LNCaP clone FGC (cell line): ENCODE results near the gene ZBTB25.
"Not testable (repeated sequence)": the region's sequence is repeated elsewhere in the genome, so short reads cannot be mapped to it uniquely, and the experiment has no call there.

Experiments used
- DNase-seq: peaks from one replicate; pipeline ENCODE4 v3.0.0-alpha.2; 2011; ENCODE audit warnings: low read depth
- H3K4me3 ChIP-seq: 2 replicates; pipeline ENCODE4 v1.5.1; 2011; ENCODE audit warnings: mild to moderate bottlenecking, low read depth, low read length, control low read depth
- CTCF ChIP-seq: IDR thresholded peaks from 2 replicates; pipeline ENCODE4 v1.5.1; 2012; ENCODE audit warnings: mild to moderate bottlenecking; ENCODE audit not compliant: control insufficient read depth, insufficient read depth; ENCODE audit errors: extremely low read depth

The ZBTB25 gene

DNA sequence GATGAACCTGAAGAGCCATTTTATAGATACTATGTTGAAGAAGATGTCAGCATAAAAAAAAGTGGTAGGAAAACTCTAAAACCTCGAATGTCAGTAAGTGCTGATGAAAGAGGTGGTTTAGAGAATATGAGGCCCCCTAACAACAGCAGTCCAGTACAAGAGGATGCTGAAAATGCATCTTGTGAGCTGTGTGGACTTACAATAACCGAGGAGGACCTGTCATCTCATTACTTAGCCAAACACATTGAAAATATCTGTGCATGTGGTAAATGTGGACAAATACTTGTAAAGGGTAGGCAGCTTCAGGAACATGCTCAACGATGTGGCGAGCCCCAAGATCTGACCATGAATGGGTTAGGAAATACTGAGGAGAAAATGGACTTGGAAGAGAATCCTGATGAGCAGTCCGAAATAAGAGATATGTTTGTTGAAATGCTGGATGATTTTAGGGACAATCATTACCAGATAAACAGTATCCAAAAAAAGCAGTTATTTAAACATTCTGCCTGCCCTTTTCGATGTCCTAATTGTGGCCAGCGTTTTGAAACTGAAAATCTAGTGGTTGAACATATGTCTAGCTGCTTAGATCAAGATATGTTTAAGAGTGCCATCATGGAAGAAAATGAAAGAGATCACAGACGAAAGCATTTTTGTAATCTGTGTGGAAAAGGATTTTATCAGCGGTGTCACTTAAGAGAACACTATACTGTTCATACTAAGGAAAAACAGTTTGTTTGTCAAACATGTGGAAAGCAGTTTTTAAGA, 19.1 kb upstream of the ZBTB25 start:
- DNase-seq, result no peak
- H3K4me3 ChIP-seq, result no peak overlapping the region
- TF ChIP-seq CTCF, result no peak

DNA sequence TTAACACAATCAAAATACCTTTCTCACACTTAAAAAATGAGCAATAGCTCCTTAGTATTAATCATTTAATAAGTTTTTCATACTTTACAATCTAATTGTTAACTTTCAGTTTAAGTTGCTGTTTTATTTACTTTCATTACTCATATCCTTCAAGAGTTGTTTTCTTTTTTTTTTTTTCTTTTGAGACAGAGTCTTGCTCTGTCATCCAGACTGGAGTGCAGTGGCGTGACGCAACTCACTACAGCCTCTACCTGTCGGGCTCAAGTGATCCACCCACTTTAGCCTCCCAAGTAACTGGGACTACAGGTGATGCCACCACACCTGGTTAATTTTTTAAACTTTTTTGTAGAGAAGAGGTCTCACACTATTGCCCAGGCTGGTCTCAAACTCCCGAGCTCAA, 17.1 kb upstream of the ZBTB25 start:
- TF ChIP-seq CTCF, result no peak
- no peak for DNase-seq
- no peak overlapping the region for H3K4me3 ChIP-seq

DNA sequence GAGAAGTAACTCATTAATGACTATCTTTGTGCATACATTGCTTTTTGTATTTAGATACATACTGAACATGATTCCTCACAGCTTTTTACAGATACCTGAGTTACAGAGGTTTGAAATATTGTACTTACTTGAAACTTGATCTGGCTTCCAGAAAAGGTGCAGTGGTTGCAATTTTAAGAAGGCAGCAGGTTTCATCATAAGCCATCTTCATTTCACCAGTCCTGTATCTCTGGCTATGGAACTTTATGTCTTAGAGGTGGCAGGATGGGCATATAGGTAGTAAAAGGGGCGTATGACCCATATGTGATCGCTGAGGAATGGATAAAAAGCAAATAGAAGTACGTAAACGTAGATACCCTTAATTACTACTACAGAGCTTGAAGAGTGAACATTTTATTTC, 14.6 kb upstream of the ZBTB25 start:
- no peak for TF ChIP-seq CTCF
- DNase-seq, result no peak
- H3K4me3 ChIP-seq, result no peak overlapping the region

- not testable (repeated sequence) for H3K4me3 ChIP-seq, DNase-seq
These were observed 14.0 kb upstream of the ZBTB25 start for GRCh38 chr14:64517667-64518066.

GRCh38 chr14:64516969-64517368, 13.3 kb upstream of the ZBTB25 start:
- H3K4me3 ChIP-seq, result no peak overlapping the region
- DNase-seq, result no peak
- no peak for TF ChIP-seq CTCF

DNA sequence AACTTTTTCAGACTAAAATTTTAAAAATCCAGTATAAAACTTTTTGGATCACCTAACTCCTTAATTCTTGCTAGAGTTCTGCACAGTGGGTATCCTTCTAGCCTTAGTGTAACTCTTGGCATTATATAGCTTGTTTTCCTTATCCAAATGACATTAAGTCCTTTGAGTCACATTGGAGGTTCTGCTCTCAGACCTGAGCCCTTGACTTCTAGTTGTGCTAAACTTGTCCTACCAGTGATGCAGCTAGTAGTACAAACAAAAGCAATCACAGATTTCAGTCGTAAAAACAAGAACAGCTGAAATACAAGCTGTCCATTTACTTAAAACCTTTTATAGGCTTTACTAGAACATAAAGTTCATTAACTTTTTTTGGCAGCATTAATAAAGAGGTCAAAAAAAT, 11.4 kb upstream of the ZBTB25 start:
- no peak for TF ChIP-seq CTCF
- H3K4me3 ChIP-seq, result no peak overlapping the region
- peak; percentile 99 for DNase-seq

GRCh38 chr14:64513271-64513670, 9.6 kb upstream of the ZBTB25 start:
- H3K4me3 ChIP-seq, result no peak overlapping the region
- no peak for TF ChIP-seq CTCF
- DNase-seq, result peak; percentile 51
